ENCODE results near the gene HOATZ. TPM values are rescaled to one million over a fixed set of nuclear protein-coding genes. Genes with fewer than 3 reads are reported as not detected.

Gene HOATZ
- total and polyA plus RNA-seq, 8 donors, result not detected

DNA sequence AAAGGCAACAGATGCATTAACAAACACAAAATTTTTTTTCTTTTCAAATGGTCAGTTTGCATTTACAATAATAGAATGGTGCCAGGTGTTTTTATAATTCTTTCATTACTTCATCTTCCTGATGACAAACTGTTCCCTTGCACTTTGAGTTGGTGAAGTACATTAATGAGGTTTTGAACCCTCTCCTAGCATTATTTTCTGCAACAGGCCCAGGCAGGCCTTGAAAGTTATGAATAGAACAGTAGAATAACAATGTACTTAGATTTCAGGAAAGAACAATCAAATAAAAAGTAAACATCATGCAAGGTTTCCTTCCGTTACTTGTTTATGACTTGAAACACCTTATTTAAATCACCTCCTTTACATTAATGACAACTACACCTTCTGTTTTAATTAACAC is 12.0 kb upstream of the HOATZ start:
- DNase-seq, result no peak
- H3K27me3 ChIP-seq, result no peaks in the 10 kb centered on the region
- ATAC-seq, result no peak
- H3K4me3 ChIP-seq, result no peak overlapping the region
- H3K36me3 ChIP-seq, result no peaks in the 10 kb centered on the region
- H3K27ac ChIP-seq, result no peak overlapping the region
- intact Hi-C loops (cut with DNase I), result no loop called here
- H3K4me1 ChIP-seq, result no peaks in the 10 kb centered on the region
- 80 to 85% methylated on average over 1 of the region's 1 CpG for WGBS, 2 donors
- FAIRE-seq, result no peak
- H3K9me3 ChIP-seq, result no peaks in the 10 kb centered on the region
- TF ChIP-seq, protein P1, sequence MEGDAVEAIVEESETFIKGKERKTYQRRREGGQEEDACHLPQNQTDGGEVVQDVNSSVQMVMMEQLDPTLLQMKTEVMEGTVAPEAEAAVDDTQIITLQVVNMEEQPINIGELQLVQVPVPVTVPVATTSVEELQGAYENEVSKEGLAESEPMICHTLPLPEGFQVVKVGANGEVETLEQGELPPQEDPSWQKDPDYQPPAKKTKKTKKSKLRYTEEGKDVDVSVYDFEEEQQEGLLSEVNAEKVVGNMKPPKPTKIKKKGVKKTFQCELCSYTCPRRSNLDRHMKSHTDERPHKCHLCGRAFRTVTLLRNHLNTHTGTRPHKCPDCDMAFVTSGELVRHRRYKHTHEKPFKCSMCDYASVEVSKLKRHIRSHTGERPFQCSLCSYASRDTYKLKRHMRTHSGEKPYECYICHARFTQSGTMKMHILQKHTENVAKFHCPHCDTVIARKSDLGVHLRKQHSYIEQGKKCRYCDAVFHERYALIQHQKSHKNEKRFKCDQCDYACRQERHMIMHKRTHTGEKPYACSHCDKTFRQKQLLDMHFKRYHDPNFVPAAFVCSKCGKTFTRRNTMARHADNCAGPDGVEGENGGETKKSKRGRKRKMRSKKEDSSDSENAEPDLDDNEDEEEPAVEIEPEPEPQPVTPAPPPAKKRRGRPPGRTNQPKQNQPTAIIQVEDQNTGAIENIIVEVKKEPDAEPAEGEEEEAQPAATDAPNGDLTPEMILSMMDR (IDR thresholded peaks at IDR 0.05), result no peak

DNA sequence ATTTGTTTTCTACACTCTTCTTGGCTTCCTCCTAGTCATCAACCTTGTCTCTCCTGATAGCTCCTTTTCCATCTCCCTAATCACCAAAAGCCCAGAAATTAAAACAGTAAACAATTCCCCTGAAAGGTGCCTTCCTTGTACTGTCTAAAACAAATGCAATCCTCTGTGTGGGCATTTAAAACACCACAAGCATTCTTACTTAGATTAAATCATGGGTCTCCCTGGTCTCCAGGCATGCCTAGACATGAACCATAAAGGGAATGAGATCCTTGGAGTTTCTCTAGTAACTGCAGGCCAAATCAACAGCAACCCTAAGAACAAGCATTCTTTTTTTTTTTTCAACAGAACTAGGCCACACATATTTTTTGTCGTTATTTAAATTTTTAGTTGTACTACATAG is 4.3 kb upstream of the HOATZ start:
- Histone ChIP-seq H3K27me3 (peaks cover 0 to 21% (median 0%) of the 10 kb centered on the region in 4 donors), H3K4me1 (peaks cover 0 to 4% (median 0%) of the 10 kb centered on the region in 3 donors), H3K4me3 (no peak overlapping the region), H3K9me3 (no peaks in the 10 kb centered on the region), H3K27ac (no peak overlapping the region), H3K36me3 (no peaks in the 10 kb centered on the region)
- TF ChIP-seq, protein P1 (IDR thresholded peaks at IDR 0.05), result no peak
- WGBS, 2 donors, result 85 to 98% methylated on average over 1 of the region's 1 CpG
- ATAC-seq (no peak), DNase-seq (no peak), FAIRE-seq (no peak)
- intact Hi-C loops (cut with DNase I), result no loop called here

- peak within 1 kb of the TSS; percentile 1 to 57 (median 29) for H3K4me3 ChIP-seq
- FAIRE-seq, result no peak
- H3K36me3 ChIP-seq, result no peaks in the 10 kb centered on the region
- intact Hi-C loops (cut with DNase I), result no loop called here
- no peak within 1 kb of the TSS for H3K27ac ChIP-seq
- H3K9me3 ChIP-seq, result no peaks in the 10 kb centered on the region
- 5% methylated on average over 70 to 90 of the region's 90 CpGs for WGBS, 2 donors
- peaks cover 0 to 4% (median 0%) of the 10 kb centered on the region in 3 donors for H3K4me1 ChIP-seq
- peak; percentile 38 to 60 (median 48) for ATAC-seq
- peaks cover 0 to 21% (median 0%) of the 10 kb centered on the region in 4 donors for H3K27me3 ChIP-seq
- TF ChIP-seq, protein P1 (IDR thresholded peaks at IDR 0.05), result no peak
- DNase-seq, result peak in 4 of 6 donors; percentile 11 to 66 (median 41)
Observed at GRCh38 chr11:111512296-111513239, 2.0 kb upstream of the HOATZ start, which contains the start of gene BTG4. TSS of gene BTG4 (minus strand) at chr11:111512386. CDS start at chr11:111498776, 13,610 bp downstream.

- no peak for FAIRE-seq
- Histone ChIP-seq H3K27ac (no peak overlapping the region), H3K4me3 (no peak overlapping the region), H3K9me3 (no peaks in the 10 kb centered on the region), H3K36me3 (no peaks in the 10 kb centered on the region), H3K4me1 (peaks cover 0 to 4% (median 0%) of the 10 kb centered on the region in 3 donors), H3K27me3 (peaks cover 0 to 21% (median 0%) of the 10 kb centered on the region in 4 donors)
- DNase-seq, result no peak
- TF ChIP-seq, protein P1 (IDR thresholded peaks at IDR 0.05), result no peak
- 30 to 31% methylated on average over 6 of the region's 6 CpGs for WGBS, 2 donors
- intact Hi-C loops (cut with DNase I), result no loop called here
- ATAC-seq, result peak in 3 of 4 donors; percentile 14 to 21 (median 21)
Observed at GRCh38 chr11:111513240-111513605, 1.4 kb upstream of the HOATZ start.

DNA sequence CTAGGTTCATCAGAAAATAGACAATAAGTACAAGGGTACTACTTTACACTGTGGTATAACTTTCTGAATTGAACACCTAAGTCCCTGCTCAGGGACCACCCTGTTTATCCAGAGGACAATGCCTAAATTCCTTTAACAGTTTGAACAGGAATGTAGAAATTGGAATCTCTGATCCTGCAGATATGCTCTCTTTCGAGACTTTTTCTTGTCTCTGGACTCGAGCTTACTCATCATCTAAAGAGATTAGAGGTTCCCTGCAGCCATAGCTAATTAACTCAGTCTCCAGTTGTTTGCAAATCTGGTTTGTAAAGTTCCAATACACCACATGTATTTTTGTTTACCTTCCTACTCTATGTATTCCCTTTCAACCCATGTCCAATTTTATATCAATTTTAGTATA is 1.0 kb downstream of the HOATZ start:
- H3K27ac ChIP-seq, result no peak overlapping the region
- 72 to 82% methylated on average over 2 of the region's 2 CpGs for WGBS, 2 donors
- no peak for FAIRE-seq
- H3K4me1 ChIP-seq, result peaks cover 0 to 4% (median 0%) of the 10 kb centered on the region in 3 donors
- H3K27me3 ChIP-seq, result peaks cover 0 to 21% (median 0%) of the 10 kb centered on the region in 4 donors
- DNase-seq, result no peak
- TF ChIP-seq, protein P1 (IDR thresholded peaks at IDR 0.05), result no peak
- H3K9me3 ChIP-seq, result no peaks in the 10 kb centered on the region
- intact Hi-C loops (cut with DNase I), result no loop called here
- no peaks in the 10 kb centered on the region for H3K36me3 ChIP-seq
- no peak for ATAC-seq
- no peak overlapping the region for H3K4me3 ChIP-seq
